ENCODE results near the gene AGPAT3.

The AGPAT3 gene

DNA sequence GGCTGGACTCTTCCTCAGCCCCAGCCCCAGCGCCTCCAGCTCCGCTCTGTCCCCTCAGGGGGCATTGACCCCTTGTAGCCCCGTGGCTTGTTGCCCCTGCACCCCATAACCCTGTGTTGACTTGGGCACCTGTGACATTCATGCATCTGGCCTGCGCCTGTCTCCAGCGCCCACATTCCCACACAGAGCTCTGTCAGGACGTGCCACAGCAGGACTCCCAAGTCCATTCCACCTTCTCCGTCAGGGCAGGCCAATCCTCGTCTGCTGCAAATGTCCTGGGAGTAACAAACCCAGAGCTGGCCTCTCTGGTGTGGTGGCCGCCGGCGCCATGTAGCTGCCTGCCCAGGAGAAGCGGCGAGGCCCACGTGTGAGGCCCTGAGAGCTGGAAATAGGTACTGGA is 60.6 kb downstream of the AGPAT3 start:
- no peak for DNase-seq

DNA sequence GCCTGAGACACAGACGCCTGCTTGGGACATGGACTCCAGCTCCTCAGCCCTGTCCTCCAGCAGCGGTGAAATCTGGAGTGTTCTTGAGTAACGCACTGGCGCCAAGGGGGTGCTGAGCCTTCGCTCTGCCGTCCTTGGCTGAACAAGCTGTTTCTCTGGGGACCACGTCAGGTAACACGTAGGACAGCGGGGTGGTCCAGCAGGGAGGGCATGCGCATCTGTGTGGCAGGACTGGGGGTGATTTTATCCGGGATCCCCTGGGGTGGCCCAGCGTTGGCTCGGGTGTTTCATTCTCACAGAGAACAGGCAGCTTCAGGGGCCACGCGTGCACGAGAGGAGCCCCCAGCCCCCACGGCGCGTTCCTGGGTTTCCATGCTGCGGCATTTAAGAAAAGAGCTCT is 61.2 kb downstream of the AGPAT3 start:
- DNase-seq = no peak

DNA sequence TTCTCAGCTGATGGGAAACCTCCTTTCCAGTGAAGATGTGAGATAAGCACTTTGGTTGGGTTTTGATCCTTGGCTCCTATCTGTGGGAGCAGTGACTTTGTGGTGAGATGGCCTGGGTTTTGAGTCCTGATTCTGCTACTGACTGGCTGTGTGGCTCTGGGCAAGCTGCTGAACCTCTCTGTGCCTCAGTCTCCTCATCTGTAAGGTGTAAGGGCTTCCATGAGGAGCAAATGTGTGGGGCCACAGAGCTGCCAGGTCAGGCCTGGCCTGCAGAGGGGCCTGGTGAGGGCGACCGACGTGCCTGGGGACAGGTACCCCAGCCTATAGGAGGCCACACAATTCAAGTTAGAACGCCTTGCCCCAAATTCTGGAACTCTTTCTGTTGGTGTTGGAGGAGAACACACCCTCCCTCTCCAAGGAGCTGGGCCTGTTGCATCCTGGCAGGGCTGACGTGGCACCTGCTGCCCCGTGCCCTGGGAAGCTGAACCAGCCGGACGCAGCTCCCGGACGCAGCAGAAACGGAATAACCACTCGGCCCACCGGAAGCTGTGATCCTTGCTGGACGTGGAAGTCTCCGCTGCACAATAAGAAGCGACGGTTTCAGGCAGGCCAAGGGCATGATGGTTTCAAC is 62.7 kb downstream of the AGPAT3 start:
- DNase-seq = no peak

DNA sequence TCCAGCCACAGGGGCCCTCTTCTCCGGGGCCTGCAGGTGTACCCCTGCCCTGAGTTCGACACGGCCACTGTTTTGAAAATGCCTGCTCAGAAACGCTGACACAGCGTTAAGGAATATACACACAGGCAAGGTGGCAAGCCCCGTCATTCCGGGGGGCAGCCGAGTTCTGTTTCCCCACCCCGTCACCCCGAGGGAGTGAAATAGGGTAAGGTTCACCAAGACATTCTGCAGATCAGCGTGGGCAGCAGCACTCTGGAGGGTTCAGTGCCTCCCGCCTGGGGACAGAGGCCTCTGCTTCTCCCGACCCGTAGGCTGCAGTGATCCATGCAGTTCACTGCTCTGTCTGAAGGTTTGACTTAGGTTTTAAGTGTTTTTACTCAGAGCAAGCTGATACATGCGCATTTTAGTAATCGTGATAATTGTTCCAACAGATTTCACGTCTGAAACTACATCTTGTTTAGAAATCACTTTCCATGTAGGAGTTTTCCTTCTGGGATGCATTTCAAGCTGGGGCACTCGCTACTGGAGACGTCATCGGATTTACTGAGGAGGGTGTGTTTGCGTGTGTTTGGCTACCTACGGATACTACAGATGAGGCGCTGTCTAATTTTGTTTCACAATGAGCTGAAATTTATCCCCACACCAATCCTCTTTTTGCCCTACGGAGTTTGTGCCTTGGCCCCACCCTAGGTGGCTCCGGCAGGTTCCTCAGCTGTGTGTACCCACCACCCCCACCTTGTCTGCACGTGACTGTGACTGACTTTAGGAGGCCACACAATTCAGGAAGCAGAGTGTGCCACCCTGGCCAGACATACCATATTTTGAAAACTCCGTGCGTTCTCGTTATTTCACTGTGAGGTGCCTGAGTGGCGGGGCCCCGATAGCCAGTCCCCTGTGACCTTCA is 63.5 kb downstream of the AGPAT3 start:
- no peak for DNase-seq

DNA sequence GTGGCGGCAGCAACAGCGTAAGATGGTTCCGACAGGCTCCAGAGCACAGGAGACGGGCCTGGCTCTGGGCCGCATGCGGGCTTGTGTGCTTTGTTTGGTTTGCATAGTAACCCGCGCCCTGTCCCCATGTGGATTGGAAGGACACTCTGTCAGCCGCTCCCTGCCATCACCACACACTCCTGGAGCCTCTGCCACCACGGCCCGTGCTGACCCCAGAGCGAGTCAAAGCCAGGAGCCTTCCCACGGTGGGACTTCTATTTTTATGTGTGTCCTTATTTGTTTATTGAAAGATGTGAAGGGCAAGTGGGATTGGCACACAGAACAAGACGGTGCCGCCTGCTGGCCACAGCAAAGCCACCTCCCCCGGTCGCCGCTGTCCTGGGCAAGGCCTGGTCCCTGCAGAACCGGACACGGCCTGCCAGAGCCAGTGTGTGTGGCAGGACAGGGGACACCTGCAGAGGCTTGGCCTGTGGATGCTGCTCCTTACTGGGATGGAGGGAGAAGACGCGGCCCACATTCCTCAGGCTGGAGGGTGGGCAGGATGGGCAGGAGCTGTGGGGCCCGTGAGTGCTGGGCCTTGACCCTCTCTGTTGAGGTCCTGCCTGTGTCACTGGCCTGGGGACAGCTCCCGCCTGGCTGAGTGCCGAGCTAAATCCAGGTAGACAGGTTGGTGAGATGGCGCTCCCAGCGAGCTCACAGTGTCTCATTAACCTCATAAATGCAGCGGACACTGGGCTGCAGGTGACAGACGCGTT is 64.4 kb downstream of the AGPAT3 start:
- DNase-seq = no peak

DNA sequence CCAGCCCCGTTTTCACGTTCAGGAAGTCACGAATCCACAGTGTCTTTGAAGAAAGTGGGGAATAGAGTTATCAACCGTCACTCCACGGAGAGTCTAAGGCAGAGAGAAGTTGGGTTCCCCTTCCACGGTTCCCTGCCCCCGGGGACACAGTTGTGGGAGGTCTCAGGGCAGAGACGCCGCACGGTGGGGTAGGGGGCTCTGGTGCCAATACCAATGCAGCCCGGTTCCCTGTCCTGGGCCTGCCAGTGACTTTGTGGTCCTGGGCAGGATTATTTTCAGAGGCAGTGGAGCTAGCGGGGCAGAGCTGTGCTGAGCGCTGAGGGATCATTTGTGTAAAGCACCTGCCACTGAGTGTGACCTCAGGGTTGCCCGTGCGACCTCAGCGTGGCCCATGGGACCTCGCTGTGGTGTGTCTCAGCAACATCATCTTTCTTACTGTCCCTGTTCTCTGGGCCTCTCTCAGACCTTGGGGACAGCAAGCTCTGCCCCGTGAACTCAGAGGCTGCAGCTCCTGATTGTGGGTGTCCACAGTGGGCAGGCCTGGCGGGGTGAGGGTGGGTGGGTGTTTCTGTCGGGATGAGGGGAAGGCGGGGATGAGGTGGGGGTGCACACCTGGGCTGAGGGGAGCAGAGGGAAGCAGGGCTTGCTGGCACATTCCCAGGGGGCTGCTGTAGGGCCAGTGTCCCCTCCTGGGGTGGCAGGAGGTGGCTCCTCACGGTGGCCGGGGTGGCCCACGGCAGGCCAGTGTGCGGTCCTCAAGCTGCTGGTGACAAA is 65.2 kb downstream of the AGPAT3 start:
- DNase-seq = no peak

DNA sequence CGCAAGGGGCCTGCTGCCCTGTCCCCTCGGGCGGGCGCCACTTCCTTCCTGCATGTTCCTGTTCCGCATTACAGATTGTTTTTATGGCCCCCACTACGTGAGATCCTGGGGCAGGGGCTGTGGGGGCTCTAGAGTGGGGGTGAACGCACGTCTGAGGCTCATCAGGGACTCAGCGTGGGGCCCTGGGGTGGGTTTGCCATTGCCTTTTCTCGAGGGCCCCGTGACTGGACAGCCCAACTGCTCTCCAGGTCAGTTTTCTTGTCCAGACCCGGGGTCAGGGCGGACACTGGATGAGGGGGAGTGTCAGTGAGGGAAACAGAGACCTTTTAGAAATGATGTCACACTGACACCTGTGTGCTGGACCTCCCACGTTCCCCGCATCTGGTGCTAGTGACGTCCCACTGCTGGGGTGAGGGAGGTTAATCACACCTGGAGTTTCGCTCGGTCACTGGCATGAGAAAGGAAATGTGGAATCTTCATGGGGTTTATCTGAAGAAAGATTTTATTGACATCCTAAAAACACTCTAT is 65.9 kb downstream of the AGPAT3 start:
- no peak for DNase-seq

DNA sequence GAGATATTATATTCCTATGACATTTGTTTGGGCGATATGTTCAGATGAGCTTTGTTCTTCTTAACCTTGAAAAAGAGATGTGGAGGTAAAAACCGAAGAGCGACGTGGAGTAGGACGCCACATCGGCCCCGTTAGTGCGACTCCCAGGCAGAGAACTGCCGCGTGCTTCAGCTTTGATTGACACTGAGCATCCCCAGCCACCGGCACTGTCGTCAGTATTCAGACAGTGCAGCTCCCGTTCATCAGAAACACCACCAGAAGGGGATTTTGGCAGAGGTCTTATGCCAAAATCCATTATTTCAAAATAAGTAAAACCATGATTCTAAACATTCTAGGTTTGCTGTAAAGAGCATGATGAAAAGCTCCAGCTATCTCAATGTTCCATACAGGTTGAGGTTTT is 66.5 kb downstream of the AGPAT3 start:
- DNase-seq = no peak

DNA sequence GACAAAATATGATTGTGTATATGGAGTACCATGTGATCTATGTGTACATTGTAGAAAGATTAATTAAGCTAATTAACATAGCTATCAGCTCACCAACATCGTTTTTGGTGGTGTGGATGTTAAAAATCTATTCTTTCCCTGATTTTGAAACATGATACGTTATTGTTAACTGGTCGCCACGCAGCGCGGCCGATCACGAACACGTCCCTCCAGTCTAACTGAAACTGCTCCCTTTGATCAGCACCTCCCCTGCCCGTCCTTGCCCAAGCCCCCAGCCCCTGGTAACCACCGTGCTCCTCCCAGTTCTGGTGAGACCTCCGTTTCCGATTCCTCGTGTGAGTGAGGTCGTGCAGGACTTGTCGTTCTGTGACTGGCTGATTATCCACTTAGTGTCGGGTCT is 67.0 kb downstream of the AGPAT3 start:
- no peak for DNase-seq

DNA sequence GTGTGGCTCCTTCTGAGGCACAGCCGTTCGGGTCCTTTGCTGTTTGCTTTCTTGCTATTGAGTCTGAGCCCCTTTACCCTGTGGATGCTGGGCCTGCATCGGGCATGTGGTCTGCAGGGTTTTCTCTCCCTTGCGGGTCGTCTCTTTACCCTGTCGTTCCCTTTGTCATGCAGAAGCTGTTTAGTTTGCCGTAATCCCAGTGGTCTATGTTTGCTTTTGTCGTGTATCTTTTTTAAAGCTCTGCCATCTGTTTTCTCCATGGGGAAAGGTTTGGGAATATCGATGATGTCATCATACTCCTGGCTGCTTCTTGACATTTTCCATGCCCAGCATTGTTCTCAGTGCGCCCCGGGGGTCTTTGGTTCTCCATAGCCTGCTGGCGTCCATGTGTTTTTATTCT is 68.2 kb downstream of the AGPAT3 start:
- no peak for DNase-seq

DNA sequence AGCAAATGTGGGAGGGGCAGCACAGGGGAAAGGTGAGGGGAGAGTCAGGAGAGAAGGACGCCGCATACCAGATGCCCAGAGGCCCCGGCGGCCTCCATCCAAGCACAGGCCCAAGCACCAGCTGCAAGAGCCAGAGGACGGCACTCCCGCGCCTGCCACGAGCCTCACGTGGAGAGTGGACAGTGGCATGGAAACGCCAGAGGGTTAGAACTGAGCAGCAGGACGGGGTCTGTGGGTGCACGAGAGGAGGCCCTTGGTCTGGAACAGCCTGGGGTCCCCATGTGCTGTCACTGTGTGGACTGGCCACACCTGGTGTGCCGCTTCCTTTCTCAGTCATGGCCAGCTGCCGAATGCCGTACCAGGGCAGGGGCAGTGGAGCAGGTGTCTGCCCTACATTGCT is 68.7 kb downstream of the AGPAT3 start:
- no peak for DNase-seq

DNA sequence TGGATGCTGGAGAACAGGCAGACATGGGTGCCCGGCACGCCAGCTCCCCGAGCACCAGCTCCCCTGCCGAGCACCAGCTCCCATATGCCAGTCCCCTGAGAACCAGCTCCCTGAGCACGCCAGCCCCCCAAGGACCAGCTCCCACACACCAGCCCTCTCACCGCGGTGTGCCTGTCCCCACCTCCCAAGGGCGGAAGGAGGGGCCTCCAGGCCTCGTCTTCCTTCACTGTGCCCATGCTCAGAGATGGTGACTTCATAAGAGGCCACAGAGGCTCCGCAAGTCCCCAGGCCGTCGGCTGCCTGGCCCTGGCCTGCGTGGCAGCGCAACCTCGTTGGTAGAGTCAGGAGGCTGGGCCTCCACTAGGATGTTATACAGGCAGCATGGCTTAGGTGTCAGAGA is 69.1 kb downstream of the AGPAT3 start:
- DNase-seq = no peak

DNA sequence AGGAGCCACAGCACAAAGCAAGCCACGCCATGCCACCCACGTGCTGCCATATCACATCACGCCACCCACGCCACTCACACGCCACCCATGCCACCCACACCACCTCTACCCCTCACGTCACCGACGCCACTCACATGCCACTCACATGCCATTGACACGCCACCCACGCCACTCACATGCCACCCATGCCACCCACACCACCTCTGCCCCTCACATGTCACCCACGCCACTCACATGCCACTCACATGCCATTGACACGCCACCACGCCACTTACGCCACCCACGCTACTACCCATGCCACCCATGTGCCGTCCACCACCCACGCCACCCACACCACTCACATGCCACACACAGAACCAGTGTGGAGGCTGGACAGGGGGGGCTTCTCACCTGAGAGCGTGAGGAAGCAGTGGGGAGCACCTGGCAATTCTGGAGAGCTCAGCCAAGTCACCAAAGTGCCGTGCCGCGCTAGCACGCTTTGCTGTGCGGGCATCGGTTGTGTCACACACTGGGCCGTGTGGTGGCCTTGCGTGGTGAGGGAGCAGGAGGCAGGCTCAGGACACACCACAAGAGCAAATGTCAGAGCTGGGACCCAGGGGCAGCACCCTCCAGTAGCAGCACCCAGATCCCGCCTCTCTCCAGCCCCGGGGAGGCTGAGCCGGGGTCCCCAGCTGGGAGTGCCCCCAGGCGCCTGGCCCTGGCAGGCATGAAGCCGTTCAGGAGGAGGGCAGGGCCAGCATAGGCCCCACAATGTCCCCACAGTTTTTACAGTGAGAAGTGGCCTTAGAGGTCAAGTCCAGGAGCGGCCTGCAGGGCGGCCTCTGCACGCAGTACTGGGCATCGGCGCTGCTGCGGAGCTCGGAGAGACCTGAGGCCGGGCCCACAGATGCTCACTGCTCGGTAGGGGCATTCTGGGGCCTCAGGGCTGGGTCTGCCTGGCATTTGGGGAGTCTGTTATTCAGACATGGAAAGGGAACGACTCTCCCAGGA is 70.0 kb downstream of the AGPAT3 start:
- no peak for DNase-seq

DNA sequence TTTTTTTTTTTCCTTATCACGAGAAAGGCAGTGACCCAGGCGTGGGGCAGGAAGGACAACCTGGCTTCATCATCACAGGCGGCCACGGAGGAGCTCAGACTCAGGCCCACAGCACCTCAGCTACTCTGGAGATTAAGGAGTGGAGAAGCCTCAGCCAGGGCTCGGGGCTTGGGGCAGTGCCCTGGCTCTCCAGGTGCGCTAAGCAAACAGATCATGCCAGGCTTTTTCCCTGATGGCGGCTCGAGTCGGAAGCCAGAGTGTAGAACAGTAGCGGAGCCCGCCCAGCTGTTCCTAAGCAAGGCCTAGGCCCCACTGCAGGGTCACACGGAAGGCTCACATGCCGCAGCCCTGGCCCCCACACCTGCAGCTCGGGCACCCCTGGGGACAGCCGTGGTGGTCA is 70.7 kb downstream of the AGPAT3 start:
- no peak for DNase-seq

DNA sequence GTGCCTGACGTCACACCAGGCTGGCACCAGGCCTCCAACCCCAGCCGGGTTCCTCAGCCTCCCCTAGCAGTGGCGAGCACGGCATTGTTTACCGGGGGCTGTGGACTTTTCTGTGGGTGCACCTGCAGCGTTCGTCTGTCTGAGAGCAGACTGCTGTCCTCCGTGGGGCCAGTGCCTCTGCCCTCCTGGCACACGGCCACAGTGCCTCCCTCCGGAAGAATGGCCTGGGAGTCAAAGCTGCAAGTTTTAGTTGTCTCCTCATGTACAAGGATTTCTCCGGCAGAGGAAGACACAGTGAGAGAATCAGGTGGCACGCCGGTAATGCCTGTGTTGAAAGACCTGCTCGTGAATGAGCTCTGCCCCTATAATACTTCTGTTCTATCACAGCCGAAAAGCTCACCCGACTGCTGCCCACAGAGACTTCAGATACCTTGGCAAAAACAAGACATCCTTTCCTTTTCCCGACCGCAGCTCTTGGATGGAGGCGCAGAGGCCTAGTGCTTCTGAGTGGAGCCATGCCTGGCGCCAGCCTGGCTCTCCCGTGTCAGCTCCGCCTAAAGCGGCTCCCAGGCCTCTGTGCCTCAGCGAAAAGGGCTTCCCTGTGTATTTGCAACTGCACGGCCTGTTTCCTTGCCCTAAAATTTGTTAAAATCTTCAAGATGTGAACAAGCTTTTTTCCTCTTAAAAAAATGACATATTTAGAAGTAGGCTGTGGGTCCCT is 71.4 kb downstream of the AGPAT3 start:
- DNase-seq = no peak

DNA sequence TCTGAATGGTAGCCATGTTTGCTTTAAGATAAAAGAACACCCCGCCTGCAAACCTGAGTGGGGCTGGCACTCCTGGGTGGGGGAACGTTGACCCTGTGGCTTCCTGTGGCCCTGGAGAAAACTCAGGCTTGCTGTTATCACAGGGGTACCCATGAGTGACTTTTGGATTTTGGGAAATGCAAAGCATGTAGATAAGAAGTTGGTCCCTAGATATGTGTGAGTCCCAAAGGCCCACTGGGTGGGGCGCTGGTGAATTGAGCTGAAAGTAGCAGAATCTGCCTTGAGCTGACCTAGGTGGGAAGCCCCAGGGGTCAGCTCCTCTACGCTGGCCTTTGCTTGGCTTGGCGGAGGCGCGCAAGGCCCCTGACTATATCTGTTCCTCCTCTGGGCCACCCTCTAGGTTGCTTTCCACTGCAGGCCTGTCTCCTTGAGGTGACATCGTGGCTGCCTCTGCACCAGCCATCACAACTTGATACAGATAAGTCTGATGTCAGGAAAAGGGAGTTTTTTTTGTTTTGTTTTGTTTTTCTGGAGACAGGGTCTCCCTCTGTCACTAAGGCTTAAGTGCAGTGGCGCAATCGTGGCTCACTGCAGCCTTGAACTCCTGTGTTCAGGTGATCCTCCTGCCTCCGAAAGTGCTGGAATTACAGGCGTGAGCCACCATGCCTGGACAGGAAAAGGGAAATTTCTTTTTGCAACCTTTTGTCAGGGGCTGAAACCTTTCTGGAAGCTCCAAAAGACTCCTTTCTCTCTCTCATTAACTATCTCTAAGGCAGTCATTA is 72.2 kb downstream of the AGPAT3 start:
- no peak for DNase-seq

DNA sequence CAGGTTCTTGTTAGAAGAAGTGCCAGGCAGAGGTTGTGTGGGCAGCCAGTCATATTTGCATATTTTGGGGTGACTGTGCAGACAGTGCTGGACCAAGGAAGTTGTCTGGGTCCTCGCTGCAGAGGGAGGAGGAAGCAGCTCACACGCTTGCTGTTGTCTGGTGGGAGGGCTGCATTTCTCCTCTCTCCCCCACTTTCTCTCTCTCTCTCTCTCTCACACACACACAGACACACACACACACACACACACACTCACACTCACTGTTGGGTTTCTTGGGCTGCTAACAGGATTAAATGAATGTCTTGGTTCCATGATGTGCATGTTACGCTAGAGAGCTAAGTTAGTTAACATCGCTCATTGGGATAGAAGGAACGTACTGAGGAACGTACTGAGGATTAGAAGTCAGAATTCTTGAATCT is 72.9 kb downstream of the AGPAT3 start:
- DNase-seq = no peak

DNA sequence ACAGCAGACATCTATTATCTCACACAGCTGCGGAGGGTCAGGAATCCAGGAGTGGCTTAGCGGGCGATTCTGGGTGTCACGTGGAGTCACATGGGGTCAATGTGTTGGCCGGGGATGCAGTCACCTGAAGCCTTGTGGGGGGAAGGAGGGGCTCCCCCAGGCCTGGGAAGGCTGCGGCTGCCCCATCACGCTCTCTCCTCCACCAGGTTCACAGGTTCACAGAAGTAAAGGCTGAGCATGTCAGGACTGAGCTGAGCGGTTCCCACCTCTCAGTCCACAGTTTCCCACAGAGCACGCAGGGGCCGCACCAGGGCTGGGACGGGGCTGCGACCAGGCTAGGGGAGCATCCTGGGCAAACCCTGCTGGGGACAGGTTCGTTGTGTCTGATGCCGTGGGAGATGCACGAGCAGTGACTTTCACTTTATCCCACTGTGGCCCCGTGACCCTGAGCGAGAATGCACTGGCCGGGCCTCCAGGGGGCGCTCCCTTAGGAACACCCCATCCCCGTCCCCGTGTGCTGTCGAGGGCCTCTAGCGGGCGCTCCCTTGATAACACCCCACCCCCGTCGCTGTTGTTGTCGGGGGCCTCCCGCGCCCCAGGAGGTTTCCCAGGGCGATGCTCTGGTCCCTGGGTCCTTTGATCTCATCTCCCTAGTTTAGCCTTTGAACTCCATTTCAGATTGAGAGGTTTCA is 73.9 kb downstream of the AGPAT3 start:
- DNase-seq = no peak
